Esophagus squamous epithelium (tissue), 4 donors: Measurements from ENCODE around the gene TCERG1L.

ENCODE experiments used
- POLR2A ChIP-seq, 4 donors: fragments of 450-650 bp; IDR thresholded peaks; one replicate each; pipeline ENCODE4 v1.6.1; 2017; ENCODE audit warnings: antibody characterized with exemption in 4 of 4, mild to moderate bottlenecking in 4 of 4, moderate library complexity in 3 of 4
- TF ChIP-seq, protein P1 (sequence below), 6 experiments: fragments of 450-650 bp in 4 of 6; fragments of 200-600 bp in 2 of 6; sonication (generic) in 2 of 6; IDR thresholded peaks; one replicate each; pipeline ENCODE4 v1.5.1; 2016 to 2019; ENCODE audit warnings: antibody characterized with exemption in 6 of 6, mild to moderate bottlenecking in 4 of 6, moderate library complexity in 4 of 6

DNA sequence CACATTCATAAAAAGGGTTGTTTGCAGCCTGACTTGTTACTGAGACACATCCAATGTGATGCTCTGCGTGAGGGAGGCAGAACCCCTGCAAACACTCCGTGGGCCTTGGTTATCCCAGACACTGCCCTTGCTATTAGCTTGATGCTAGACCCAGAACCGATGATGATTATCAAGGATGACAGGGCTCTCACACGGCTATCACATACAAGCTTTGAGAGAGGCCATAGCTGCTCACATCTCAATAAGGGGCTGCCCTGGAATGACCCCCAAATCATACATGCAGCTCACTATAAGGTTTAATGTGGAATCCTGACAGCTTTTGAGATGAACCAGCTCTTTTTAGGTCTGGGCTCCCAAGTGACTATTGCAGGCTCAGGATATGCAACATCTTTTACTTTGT lies 44.4 kb upstream of the TCERG1L start:
- TF ChIP-seq, protein P1, sequence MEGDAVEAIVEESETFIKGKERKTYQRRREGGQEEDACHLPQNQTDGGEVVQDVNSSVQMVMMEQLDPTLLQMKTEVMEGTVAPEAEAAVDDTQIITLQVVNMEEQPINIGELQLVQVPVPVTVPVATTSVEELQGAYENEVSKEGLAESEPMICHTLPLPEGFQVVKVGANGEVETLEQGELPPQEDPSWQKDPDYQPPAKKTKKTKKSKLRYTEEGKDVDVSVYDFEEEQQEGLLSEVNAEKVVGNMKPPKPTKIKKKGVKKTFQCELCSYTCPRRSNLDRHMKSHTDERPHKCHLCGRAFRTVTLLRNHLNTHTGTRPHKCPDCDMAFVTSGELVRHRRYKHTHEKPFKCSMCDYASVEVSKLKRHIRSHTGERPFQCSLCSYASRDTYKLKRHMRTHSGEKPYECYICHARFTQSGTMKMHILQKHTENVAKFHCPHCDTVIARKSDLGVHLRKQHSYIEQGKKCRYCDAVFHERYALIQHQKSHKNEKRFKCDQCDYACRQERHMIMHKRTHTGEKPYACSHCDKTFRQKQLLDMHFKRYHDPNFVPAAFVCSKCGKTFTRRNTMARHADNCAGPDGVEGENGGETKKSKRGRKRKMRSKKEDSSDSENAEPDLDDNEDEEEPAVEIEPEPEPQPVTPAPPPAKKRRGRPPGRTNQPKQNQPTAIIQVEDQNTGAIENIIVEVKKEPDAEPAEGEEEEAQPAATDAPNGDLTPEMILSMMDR (IDR thresholded peaks at IDR 0.05) = no peak
- no peak for TF ChIP-seq POLR2A (IDR thresholded peaks at IDR 0.05)
